ENCODE data around the gene ACTL7A.
"Not testable (repeated sequence)": the region's sequence is repeated elsewhere in the genome, so short reads cannot be mapped to it uniquely, and the experiment has no call there.

Gene ACTL7A

DNA sequence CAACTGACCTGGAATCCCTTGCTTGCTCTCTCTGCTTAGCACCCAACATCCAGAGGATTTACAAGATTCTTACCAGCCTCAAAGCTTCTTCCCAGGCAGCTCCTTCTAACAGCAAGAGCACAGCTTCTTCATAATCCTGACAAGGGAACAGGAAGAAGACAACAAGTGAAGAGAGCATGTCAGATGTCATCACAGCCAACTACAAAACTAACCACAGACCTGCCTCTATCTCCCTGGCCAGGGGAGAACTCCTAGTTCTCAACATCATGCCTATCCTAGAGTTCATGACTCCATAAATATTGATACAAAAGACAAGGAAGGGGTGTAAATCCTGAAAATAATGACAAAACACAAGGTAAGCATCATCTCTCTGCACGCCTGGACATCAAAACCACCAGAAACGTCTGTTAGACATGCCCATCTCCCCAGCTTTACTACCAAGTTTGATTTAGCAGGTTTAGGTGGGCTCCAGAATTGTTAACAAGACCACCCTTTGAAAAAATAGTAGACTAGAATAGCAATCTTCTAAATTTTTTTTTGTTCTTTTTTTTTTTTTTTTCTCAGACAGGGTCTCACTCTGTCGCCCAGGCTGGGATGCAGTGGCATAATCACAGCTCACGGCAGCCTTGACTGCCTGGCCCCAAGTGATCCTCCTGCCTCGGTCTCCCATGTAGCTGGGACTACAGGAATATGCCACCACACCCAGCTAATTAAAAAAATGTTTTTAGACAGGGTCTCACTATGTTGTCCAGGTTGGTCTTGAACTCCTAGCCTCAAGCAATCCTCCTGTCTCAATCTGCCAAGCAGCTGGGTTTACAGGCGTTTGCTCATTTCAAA lies 20.2 kb downstream of the ACTL7A start:
- no peak for DNase-seq

- no peak for DNase-seq
Observed at GRCh38 chr9:108883085-108883484, 21.0 kb downstream of the ACTL7A start.

DNA sequence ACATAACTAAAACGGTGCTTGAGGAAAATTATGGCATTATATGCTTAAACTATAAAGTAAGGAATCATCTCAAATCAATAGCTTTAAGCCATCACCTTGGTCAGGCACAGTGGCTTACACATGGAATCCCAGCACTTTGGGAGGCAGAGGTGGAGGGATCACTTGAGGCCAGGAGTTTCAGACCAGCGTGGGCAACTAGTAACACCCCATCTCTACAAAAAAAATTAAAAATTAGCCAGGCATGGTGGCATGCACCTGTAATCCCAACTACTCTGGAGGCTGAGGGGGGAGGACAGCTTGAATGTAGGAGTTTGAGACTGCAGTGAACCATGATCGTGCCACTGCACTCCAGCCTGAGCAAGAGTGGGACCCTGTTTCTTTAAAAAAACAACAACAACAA lies 22.6 kb downstream of the ACTL7A start:
- DNase-seq, result no peak

- no peak for DNase-seq
Observed at GRCh38 chr9:108885643-108886348, 23.7 kb downstream of the ACTL7A start.

GRCh38 chr9:108886594-108887271 lies 24.7 kb downstream of the ACTL7A start:
- not testable (repeated sequence) for DNase-seq

- DNase-seq, result no peak
Observed at GRCh38 chr9:108889649-108890067, 27.6 kb downstream of the ACTL7A start.

DNA sequence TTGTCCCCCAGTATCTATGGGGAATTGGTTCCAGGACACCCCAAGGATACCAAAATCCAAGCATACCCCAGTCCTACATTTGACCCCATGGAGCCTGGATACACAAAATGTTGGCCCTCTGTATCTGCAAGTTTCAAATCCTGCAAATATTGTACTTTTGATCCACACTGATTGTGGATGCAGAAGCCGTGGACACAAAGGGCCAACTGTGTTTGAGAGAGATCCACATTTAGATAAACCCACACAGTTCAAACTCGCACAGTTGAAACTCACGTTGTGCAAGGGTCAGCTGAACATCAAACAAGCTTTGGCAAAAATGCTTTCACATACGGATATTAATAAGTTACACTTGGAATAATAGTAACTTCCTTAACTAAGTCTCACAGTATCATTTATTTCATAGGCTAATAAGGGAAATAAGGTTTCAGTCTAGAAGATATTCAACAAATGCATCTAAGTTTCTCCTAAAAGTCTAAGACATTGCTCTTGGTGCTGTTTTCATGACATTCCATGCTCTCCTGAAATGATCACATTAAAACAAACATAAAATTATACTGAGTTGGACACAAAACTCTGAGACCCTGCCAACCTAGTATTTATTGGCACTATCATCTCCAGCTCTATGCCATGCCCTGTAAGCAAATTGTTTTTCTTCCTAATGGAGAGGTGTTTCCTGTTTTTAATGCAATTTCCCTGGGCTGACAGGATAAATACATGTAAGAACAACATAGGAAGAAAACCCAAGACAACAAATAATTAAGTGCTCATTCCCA lies 32.3 kb downstream of the ACTL7A start:
- no peak for DNase-seq

DNA sequence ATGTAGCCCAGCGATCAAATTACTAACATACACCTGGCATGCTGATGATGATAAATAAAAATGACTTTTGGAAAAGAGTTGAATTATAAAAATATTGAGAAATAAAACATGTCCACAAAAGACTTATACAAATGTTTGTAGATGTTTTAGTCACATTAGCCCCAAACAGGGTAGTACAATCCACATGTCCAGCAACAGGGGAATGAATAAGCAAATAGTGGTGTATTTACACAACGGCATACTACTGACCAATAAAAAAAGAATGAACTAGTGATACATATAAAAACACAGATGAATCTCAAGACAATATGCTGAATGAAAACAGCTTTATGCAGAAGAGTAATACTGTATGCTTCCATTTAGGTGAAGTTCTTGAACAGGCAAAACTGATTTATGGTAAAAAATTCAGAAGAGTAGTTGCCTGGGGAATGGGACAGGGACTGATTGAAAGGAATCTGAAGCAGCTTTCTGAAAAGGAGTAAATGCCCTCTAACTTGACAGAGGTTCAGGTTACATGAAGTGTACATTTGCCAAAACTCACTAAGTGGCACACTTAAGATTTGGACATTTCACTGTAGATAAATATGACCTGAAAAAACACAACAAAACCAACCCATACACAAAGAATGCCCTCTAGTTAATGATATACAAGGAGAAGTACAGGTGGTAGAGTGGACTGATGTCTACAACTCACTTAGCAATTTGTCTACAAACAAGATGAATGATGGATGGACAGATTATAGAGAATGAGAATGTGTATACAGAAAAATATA lies 35.4 kb downstream of the ACTL7A start:
- DNase-seq, result no peak

GRCh38 chr9:108899023-108899695 lies 37.1 kb downstream of the ACTL7A start:
- not testable (repeated sequence) for DNase-seq

DNA sequence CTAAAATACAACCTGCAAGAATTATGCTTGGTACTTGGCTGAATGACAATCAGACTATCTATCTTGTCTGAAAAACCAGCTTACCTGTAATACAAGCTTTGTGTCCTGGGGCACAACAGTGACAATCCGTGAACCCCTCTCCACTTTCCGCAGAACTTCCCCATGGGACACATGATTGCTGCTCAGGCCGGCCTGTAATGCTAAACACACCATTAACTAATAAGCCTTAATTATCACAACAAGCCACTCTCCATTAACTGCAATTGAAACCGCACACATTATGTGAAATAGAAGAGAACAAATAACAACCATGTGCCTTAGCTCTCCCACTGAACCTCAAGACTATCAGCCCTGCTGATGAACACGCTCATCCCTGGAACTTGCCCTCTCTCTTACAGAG lies 38.1 kb downstream of the ACTL7A start:
- DNase-seq, result no peak

- DNase-seq, result no peak
Observed at GRCh38 chr9:108903420-108904103, 41.5 kb downstream of the ACTL7A start.

DNA sequence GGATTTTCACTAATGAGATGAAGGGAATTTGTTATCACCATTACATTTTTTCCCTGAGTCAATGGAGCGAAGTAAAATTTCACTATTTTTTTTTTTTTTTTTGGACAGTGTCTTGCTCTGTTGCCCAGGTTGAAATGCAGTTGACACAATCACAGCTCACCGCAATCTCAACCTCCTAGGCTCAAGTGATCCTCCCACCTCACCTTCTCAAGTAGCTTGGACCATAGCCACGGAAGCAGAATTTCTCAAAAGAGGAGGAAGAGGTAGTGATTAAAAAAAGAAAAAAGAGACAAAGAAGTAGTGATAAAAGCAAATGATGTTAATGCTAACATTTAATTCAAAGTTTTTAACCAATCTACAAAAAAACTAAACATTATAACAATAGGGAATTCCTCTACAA lies 42.1 kb downstream of the ACTL7A start:
- DNase-seq, result no peak

DNA sequence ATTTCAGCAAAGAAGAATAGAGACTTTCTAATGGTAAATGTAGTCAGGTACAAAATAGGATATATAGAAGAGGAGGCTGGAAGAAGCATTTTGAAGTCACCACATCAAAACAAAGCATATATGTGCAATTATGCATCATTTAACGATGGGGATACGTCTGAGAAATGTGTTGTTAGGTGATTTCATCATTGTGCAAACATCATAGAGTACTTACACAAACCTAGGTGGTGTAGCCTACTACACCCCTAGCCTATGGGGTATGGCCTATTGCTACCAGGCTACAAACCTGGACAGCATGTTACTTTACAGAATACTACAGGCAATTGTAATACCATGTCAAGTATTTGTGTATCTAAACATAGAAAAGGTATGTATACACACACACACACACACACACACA lies 43.4 kb downstream of the ACTL7A start:
- no peak for DNase-seq

- DNase-seq, result no peak
Observed at GRCh38 chr9:108910402-108910801, 48.3 kb downstream of the ACTL7A start.

DNA sequence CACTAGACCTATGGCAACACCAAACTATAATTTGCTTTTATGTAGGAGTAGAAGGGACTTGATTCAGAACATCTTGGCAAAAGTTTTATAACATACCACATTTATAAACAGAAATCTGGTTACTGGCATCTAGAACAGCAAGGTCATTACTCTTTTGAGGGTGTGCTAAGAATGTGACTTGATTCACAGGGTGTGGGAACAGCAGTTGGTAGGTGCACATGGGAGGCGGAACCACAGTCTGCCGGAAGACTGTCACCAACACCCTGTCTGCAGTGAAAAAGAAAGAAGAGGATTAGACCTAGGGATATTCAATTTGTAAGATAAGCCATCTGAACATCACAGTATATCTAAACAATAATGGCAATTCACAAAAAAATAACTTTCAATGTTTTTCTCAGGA lies 48.8 kb downstream of the ACTL7A start:
- DNase-seq, result no peak

GRCh38 chr9:108911820-108912219 lies 49.8 kb downstream of the ACTL7A start:
- no peak for DNase-seq
